RWPE1 (cell line): ENCODE data around the gene ZDHHC22.

Experiments
- CTCF ChIA-PET: fragments of 350-600 bp; sonication (Branson Sonifier 250); formaldehyde crosslinking; extraction: SDS; loops from one replicate; lab custom pipeline; 2021; lab: Yijun Ruan, JAX
- POLR2A ChIA-PET: fragments of 400-600 bp; formaldehyde crosslinking; extraction: SDS; loops from one replicate; lab custom pipeline; 2020; ENCODE audit warnings: antibody characterized with exemption; ENCODE audit not compliant: low non-redundant PET; lab: Yijun Ruan, JAX
- DNase-seq: peaks from one replicate; pipeline ENCODE4 v3.0.0; 2012; ENCODE audit warnings: low spot score
- H3K27ac ChIP-seq: fragments of 450-650 bp; 2 replicates; pipeline ENCODE4 v1.5.1; 2017
- TF ChIP-seq, protein P1 (sequence below): fragments of 450-650 bp; conservative IDR thresholded peaks from 2 replicates; pipeline ENCODE4 v1.5.1; 2017; ENCODE audit warnings: low read depth, mild to moderate bottlenecking

The ZDHHC22 gene

DNA sequence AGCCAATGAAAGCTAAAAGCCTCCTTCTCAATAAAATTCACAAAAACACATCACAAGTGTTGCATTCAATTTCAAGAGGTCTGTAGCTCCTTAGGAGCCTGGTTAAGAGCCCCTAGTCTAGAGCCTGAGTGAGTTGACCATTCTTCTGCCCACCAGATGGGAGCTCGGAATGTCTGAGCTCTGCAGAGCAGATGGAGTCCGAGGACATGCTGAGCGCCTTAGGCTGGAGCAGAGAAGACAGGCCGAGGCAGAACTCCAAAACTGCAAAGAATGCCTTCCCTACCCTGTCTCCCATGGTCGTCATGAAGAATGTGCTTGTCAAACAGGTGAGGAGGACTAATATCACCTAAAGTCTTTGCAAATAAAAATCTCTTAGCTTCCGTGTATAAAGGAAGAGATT is 31.9 kb downstream of the ZDHHC22 start:
- TF ChIP-seq, protein P1, sequence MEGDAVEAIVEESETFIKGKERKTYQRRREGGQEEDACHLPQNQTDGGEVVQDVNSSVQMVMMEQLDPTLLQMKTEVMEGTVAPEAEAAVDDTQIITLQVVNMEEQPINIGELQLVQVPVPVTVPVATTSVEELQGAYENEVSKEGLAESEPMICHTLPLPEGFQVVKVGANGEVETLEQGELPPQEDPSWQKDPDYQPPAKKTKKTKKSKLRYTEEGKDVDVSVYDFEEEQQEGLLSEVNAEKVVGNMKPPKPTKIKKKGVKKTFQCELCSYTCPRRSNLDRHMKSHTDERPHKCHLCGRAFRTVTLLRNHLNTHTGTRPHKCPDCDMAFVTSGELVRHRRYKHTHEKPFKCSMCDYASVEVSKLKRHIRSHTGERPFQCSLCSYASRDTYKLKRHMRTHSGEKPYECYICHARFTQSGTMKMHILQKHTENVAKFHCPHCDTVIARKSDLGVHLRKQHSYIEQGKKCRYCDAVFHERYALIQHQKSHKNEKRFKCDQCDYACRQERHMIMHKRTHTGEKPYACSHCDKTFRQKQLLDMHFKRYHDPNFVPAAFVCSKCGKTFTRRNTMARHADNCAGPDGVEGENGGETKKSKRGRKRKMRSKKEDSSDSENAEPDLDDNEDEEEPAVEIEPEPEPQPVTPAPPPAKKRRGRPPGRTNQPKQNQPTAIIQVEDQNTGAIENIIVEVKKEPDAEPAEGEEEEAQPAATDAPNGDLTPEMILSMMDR, result no peak

DNA sequence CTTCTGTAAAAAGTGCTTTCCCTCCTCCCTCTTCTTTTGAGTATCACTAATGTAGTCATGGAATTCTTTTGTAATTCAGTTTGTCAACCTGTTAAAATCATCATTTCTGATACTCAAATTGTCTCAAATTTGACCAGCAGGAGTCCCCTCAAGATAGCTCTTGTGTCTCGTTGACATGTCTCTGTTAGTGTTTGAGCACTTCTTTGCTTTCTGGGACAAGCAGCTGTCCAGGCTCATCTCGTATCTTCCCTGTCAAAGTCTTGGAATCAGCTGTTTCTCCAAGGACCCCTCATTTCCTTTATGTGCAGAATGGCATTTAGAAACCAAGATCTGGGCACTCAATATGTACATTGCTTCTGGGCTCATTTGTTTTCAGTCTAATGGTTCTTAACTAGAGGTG is 32.8 kb downstream of the ZDHHC22 start:
- CTCF ChIA-PET, result interaction anchor here (0.6 kb wide), 1 partner anchor 269 kb away, joined by 5 read pairs; no protein-coding TSS in a partner anchor
- TF ChIP-seq, protein P1, result no peak
- no peak overlapping the region for H3K27ac ChIP-seq
- DNase-seq, result no peak
- POLR2A ChIA-PET, result no interaction called here

More for the DNA sequence above, 31.9 kb downstream of the ZDHHC22 start:
- ChIA-PET POLR2A (no interaction called here), CTCF (no interaction called here)
- no peak for DNase-seq
- no peak overlapping the region for H3K27ac ChIP-seq

- TF ChIP-seq, protein P1, result no peak
- no peak for DNase-seq
- ChIA-PET CTCF (no interaction called here), POLR2A (no interaction called here)
- H3K27ac ChIP-seq, result no peak overlapping the region
These were observed 34.4 kb downstream of the ZDHHC22 start for GRCh38 chr14:77107228-77107627.

DNA sequence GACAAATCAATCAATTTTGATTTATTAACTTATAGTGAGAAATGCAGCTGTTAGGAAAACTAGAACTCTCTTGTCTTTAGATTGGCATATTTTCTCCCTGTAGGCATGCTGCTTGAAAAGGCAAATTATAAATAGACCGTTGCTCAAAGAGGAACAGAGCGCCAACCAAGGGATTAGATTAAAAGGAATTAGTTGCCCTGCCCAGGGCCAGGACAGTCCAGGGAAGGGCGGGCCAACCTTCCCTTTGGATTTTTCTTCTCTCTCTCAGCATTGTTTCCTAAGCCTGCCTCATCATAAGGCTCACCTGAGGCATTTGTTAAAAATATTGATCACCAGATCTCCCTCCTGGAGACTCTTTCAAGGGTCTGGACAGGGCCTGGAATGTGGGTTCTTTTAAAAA is 34.9 kb downstream of the ZDHHC22 start:
- ChIA-PET POLR2A (interaction anchor here (0.6 kb wide), 1 partner anchor 509 kb away, joined by 4 read pairs; no protein-coding TSS in a partner anchor), CTCF (no interaction called here)
- TF ChIP-seq, protein P1, result no peak
- no peak overlapping the region for H3K27ac ChIP-seq
- no peak for DNase-seq

DNA sequence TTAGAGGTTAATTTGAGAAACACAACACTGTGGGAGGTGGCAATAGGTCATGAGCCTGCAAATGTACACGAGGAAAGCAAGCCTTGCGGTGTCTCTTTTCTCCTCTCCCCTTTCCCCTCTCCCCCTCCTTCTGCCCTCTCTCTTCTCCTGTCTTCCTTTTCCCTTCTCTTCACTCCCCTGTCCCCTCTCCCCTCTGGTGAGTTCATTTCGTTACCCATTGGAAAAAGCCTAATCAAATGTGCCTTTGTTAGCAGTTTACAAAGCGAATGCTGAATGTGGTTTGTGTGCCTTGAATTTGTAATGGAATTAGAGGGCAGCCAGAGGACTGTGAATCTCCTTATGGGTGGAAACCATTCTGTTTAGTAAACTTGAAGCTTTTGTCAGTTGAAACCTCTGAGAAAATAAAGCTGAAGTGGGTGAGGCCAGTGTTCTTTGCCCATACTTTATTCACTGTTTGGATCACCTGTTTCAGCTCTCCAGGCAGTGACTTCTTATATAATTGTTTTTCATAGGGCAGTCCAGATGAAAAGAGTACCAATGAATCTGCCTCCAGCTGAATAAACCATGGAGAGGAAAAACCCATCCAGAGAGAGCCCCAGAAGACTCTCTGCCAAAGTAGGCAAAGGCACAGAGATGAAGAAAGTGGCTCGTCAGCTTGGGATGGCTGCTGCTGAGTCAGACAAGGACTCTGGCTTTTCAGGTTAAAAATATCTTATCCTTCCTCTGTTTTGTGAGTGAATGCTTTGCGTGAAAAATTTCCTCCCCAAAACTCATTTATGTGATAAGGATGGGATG is 36.2 kb downstream of the ZDHHC22 start:
- POLR2A ChIA-PET, result no interaction called here
- no peak for DNase-seq
- TF ChIP-seq, protein P1, result no peak
- H3K27ac ChIP-seq, result no peak overlapping the region
- CTCF ChIA-PET, result no interaction called here

GRCh38 chr14:77104393-77104792 is 37.2 kb downstream of the ZDHHC22 start:
- TF ChIP-seq, protein P1, result no peak
- DNase-seq, result no peak
- POLR2A ChIA-PET, result no interaction called here
- no peak overlapping the region for H3K27ac ChIP-seq
- CTCF ChIA-PET, result no interaction called here
